ENCODE data around the gene ZNF385D.

The ZNF385D gene

DNA sequence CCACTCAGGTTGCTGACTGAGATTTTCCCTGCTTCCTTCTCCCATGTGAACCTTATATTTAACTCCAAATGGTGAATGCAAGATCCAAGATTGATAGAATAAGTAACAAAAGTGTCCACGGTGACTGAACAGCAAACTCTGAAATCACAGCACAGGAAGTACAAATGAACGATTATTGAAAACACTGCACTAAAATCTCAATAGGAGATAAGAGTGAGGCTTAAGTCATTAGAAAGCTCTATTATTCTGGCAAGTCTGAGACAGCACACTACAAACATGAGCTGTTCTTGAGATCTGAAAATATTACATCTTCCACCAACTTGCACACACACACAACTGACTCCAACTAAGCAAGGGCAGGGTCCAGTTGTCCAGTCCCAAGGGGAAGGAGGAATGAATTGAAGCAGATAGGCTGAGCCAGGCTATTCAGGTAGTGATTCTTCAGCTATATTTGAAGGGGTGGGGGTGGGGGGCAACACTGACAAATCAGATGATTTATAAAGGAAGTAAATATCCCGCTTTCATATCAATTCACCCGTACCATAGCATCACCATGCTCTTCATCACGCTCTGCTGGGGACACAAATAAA, 2.9 kb downstream of the ZNF385D start:
- no peak for DNase-seq (ENCODE audit: low read depth in 2 of 2)

DNA sequence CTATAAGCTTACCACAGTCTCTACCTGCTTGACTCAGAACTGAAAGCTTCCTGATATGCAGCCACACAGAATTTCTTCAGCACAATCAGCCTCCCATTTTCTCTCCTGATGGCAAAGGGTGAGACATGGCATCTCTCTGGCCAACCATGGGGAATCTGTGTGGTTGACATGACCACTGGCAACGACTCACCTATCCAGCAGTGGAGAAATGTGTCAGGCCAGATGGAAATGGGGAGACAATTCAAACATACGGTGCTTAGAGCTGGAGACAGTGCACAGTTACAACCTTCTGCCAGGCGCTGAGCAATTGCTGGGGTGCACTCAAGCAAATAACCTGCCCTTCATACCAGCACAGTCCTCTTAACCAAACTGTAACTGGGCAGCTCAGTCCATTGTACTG, 3.6 kb downstream of the ZNF385D start:
- DNase-seq (ENCODE audit: low read depth in 2 of 2): no peak

- no peak for DNase-seq (ENCODE audit: low read depth in 2 of 2)
These were observed 5.0 kb downstream of the ZNF385D start for GRCh38 chr3:21745966-21746365.

DNA sequence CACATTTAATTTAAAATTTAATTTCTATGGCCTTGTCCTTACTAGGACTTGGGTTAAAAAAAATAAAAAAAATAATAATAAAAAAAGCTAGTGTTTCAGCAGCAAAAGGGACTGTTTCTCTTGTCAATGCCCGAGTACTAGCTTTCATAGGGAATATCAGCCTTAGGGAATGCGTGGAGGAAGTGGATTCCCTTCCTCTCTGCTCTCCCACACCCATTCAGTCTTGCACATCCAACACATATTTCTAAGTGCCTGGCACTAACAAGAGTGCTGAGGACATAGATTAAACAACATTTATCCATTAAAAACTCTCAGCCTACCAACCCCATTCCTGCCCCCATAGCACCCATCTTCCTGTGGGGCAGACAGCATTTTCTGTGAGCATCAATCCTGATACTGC, 6.2 kb downstream of the ZNF385D start:
- no peak for DNase-seq (ENCODE audit: low read depth in 2 of 2)

DNA sequence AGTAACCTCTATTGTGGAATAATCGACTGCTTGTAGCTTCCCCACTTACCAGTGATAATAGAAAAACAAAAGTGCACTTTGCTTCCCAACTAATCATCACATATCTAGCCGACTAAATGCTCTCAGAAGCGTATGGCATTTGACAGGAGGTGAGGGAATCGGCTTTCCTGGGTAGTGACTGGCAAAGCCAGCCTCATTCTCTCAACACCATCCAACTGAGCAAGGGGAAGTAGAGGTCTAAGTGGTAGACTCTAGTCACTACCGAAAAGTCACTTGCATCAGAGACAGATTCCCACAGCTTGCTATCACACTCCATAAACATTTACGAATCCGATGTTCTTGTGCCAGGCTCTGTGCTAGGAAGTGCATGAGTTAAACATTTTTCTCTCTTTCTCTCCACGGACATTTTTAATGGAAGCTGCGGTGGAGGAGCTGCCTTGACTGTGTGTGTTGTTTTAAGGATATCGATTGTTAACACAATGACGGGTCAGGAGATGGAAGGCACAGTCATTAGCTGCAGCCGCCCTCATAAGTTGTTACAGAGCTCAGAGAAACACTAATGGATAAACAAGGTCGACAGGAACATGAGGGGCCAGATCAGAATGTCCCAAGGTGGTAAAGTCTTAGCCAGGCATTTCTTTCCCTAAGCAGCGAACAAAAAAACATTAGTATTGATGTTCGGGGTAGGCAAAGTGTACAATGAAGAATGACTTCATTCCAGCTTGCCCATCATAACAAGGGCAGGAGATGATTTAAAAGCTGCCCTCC, 11.9 kb downstream of the ZNF385D start:
- DNase-seq (ENCODE audit: low read depth in 2 of 2): no peak

DNA sequence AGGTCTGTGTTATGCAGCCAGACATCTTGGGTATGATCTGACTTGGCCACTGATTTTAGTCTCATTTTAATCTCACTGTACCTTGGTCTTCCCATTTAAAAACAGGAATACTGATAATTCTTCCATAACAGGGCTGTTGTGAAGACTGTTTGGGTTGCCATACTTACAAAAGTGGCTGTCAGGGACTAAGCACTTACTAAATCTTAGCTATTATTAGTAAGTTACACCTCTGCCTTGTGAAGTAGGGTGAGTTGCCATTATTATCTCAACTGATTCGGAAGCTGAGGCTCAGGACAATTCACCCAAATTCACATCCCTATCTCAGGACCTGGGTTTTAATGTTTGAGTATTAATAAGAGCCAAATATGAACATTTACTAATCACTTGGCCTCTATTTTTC, 12.7 kb downstream of the ZNF385D start:
- DNase-seq (ENCODE audit: low read depth in 2 of 2): no peak

DNA sequence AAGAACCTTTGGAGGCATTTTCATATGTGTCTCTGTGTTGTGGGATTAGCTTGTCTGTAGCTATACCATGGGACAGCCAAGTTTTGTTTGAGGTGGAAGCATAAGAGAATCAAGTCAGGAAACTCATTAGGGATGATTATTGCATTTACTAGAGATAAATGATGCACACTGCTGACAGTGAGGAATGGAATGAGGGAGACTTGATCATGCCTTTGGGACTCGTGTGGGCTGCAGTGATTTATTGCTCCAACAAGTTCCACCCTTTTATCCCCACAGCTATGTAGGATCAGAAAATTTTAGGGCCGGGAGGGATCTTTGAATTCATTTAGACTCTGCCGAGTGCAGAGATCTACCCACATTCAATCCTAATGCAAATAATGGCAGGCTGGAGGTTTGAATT, 16.3 kb downstream of the ZNF385D start:
- no peak for DNase-seq (ENCODE audit: low read depth in 2 of 2)

- no peak for DNase-seq (ENCODE audit: low read depth in 2 of 2)
These were observed 21.0 kb downstream of the ZNF385D start for GRCh38 chr3:21729888-21730459.

DNA sequence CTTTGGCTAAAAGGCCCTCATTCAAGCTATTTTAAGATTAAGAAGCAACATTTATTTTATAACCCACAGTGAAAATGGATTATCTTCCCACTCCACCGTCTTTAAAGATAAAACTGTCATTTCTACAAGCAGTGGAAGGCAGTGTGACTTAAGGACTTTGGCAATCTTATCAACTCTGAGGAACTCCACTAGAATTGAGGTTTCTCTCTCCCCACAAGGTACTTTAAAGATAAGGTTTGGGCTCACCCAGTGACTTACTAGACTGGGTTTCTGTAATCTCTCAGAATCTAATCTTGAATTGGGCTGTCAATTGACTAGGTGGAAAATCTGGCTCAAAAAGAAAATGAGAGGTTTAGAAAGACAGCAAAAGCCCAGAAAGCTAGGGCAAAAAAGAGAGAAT, 21.7 kb downstream of the ZNF385D start:
- DNase-seq (ENCODE audit: low read depth in 2 of 2): no peak

DNA sequence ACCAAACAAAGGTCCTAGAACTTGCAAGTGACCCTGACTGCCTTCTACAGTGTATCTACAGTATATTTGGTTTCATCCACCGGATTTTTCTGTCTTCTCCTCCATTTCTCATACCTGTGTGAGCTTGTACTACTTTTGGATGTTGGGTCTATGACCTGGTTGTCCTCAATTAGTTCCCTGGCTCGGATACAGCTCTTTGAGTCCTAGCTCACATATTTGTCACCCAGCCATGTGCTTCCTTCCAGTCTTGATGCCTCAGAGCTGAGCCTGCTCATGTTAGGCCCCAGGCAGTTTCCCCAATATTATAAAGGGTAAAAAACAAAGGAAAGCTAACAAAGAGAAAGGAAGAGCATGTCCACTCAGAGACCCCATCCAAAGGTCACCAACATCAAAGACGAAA, 28.2 kb downstream of the ZNF385D start:
- no peak for DNase-seq (ENCODE audit: low read depth in 2 of 2)

DNA sequence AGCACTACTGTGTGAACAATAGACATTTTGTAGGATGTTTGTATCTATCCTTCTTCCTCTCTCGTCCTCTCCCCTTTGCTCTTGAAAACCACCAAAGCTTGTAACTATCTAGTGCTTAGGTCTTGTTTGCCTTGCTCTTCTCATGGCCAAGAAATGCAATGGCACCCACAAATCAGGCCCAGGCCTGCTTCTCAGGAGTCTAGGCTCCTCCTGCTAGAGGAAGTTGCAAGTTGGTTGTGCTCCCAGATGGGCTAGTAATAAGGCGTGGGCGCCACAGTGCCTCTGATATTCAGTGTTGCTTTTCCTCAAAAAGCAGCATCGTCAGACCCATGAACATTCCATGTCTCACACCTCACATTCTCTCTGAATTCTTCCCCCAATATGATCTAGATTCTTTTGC, 28.7 kb downstream of the ZNF385D start:
- DNase-seq (ENCODE audit: low read depth in 2 of 2): no peak

GRCh38 chr3:21718943-21719591, 31.9 kb downstream of the ZNF385D start:
- no peak for DNase-seq (ENCODE audit: low read depth in 2 of 2)

- DNase-seq (ENCODE audit: low read depth in 2 of 2): no peak
These were observed 32.7 kb downstream of the ZNF385D start for GRCh38 chr3:21718161-21718765.

GRCh38 chr3:21715662-21716061, 35.3 kb downstream of the ZNF385D start:
- no peak for DNase-seq (ENCODE audit: low read depth in 2 of 2)

- DNase-seq (ENCODE audit: low read depth in 2 of 2): no peak
These were observed 45.2 kb downstream of the ZNF385D start for GRCh38 chr3:21705769-21706168.

- no peak for DNase-seq (ENCODE audit: low read depth in 2 of 2)
These were observed 46.2 kb downstream of the ZNF385D start for GRCh38 chr3:21704796-21705195.

GRCh38 chr3:21703291-21703690, 47.7 kb downstream of the ZNF385D start:
- DNase-seq (ENCODE audit: low read depth in 2 of 2): no peak

- DNase-seq (ENCODE audit: low read depth in 2 of 2): no peak
These were observed 53.3 kb downstream of the ZNF385D start for GRCh38 chr3:21697707-21698106.

GRCh38 chr3:21694506-21694905, 56.5 kb downstream of the ZNF385D start:
- no peak for DNase-seq (ENCODE audit: low read depth in 2 of 2)

DNA sequence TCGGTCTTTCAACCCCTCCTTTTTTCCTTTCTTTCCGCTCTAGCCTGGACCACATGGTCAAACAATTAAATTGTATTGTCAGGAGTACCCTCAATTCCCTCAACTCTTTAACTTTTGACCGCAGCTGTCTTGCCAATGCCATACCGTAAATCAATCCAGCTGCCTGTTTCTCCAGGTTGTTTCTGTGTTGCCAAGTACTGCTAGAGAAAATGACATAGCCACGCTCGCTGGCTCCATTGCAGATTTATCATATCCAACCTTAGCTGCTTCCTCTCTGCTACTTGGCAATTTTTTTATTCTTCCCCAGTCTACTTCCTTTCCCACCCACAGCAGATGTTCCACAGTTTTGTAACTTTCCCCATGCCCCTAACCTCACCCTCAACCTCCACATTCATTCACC, 60.0 kb downstream of the ZNF385D start:
- DNase-seq (ENCODE audit: low read depth in 2 of 2): no peak

DNA sequence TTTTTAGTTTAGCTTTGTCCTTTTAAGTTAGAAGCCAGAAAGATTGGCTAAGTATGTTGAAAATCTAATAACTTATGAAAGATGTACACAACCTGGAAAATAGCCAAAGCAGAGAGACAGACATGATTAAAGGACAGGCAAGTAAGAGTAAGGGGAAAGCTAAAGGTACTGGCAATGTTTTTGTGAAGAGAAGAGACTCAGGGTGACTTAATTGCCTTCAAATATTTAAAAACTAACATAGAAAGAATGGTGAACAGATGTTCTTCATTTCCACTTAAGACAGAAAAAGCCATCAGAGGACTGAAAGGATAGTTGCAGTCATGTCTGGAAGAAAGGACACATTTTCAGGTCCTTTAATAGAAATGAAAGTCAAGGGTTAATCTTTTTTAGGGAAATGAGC, 68.8 kb downstream of the ZNF385D start:
- no peak for DNase-seq (ENCODE audit: low read depth in 2 of 2)

GRCh38 chr3:21673393-21673792, 77.6 kb downstream of the ZNF385D start:
- no peak for DNase-seq (ENCODE audit: low read depth in 2 of 2)

Data from stimulated activated CD4-positive, alpha-beta T cell treated with anti-CD3 and anti-CD28 coated beads, Interleukin-4, amount 100 ng/mL, for 48 hours (primary cell).